ENCODE data around the gene SLC15A1. TPM values are rescaled to one million over a fixed set of nuclear protein-coding genes. Genes with fewer than 3 reads are reported as not detected.

Gene SLC15A1
- total RNA-seq (not detected), polyA plus RNA-seq (under 1 TPM in 2 of 3 donors, not detected in 1; 0.03 TPM)
- long read RNA-seq, donor 1 = 0 reads
- long read RNA-seq, donor 2 = 0 reads

GRCh38 chr13:98752467-98753290 is at the start of gene SLC15A1:
Gene SLC15A1, minus strand, starts transcription at chr13:98752672. Its CDS starts 74 bp downstream, at chr13:98752598.
- H3K4me3 ChIP-seq = peak within 1 kb of the TSS in 7 of 8 donors; percentile 3 to 59 (median 22)
- intact Hi-C loops (cut with DNase I; ENCODE audit: low total_unique reads) = no loop called here
- H3K36me3 ChIP-seq = no peaks in the 10 kb centered on the region
- peaks cover 0 to 14% (median 12%) of the 10 kb centered on the region in 6 donors for H3K4me1 ChIP-seq
- 9 to 37% (median 16%) methylated on average over 8 to 59 of the region's 59 CpGs for WGBS, 5 donors
- H3K27ac ChIP-seq = no peak within 1 kb of the TSS
- no peak for DNase-seq
- H3K9me3 ChIP-seq = peaks cover 0 to 19% (median 2%) of the 10 kb centered on the region in 8 donors
- H3K27me3 ChIP-seq (replicated peaks in 1 of 7) = peaks cover 0 to 64% (median 27%) of the 10 kb centered on the region in 7 donors
- no peak for TF ChIP-seq POLR2A (IDR thresholded peaks at IDR 0.05)
- TF ChIP-seq POLR2AphosphoS5 (IDR thresholded peaks at IDR 0.05) = no peak
- no peak for TF ChIP-seq CTCF (IDR thresholded peaks at IDR 0.05 in 8 of 11, conservative IDR thresholded peaks at IDR 0.05 in 3 of 11)

- no peaks in the 10 kb centered on the region for H3K4me1 ChIP-seq
- H3K36me3 ChIP-seq = peaks cover 0 to 86% (median 22%) of the 10 kb centered on the region in 6 donors
These were observed 49.4 kb upstream of the SLC15A1 start for GRCh38 chr13:98801626-98802418.

GRCh38 chr13:98800078-98800477 is 47.6 kb upstream of the SLC15A1 start:
- no peak overlapping the region for H3K4me3 ChIP-seq
- H3K27ac ChIP-seq = no peak overlapping the region
- DNase-seq = no peak
- TF ChIP-seq POLR2AphosphoS5 (IDR thresholded peaks at IDR 0.05) = no peak
- no peaks in the 10 kb centered on the region for H3K27me3 ChIP-seq (replicated peaks in 1 of 7)
- peaks cover 0 to 86% (median 30%) of the 10 kb centered on the region in 6 donors for H3K36me3 ChIP-seq
- no peaks in the 10 kb centered on the region for H3K4me1 ChIP-seq
- intact Hi-C loops (cut with DNase I; ENCODE audit: low total_unique reads) = no loop called here
- 89 to 95% (median 92%) methylated on average over 6 to 14 of the region's 14 CpGs for WGBS, 5 donors
- H3K9me3 ChIP-seq = no peaks in the 10 kb centered on the region

More at GRCh38 chr13:98801626-98802418, 49.4 kb upstream of the SLC15A1 start:
- intact Hi-C loops (cut with DNase I; ENCODE audit: low total_unique reads) = no loop called here
- DNase-seq = no peak
- WGBS, 5 donors = 85 to 95% (median 92%) methylated on average over 10 of the region's 10 CpGs
- H3K27ac ChIP-seq = no peak overlapping the region
- H3K9me3 ChIP-seq = no peaks in the 10 kb centered on the region
- no peak overlapping the region for H3K4me3 ChIP-seq
- no peaks in the 10 kb centered on the region for H3K27me3 ChIP-seq (replicated peaks in 1 of 7)
- no peak for TF ChIP-seq CTCF (IDR thresholded peaks at IDR 0.05 in 8 of 11, conservative IDR thresholded peaks at IDR 0.05 in 3 of 11)
- TF ChIP-seq POLR2AphosphoS5 (IDR thresholded peaks at IDR 0.05) = no peak
- no peak for TF ChIP-seq POLR2A (IDR thresholded peaks at IDR 0.05)

DNA sequence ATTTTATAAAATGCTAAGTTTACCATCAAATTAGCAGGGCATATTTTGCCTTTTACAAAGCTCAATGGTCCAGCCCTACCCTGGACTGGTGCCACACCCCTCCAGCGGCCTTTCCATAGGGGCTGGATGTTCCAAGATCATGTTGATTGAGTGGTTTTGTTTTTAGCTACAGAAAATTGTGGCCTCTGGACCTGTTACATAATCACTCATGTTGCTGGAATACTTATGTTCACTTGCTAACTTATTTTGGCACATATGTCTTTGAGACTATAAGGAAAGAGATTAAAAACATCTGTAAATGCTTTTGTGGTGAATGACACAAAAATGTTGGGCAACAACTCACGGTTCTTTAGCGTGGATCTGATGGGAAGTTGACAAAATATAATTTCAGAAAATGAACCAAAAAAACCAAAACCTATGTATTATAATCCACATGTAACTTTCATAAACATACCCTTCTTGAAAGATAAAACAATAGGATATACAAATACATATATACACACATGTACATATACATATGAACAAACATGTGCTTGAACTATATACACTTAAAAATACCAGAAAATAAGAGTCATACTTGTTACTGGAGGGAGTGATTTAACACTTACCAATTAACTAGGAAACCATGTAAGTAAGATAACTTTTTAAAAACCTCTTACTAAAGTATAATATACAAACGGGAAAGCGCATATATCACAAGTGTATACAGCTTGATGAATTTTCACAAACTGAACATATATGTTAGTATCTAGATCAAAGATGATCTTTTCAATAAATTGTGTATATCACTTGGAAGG is 46.6 kb upstream of the SLC15A1 start:
- Histone ChIP-seq H3K36me3 (peaks cover 0 to 86% (median 30%) of the 10 kb centered on the region in 6 donors), H3K27ac (no peak overlapping the region), H3K4me1 (no peaks in the 10 kb centered on the region), H3K9me3 (no peaks in the 10 kb centered on the region), H3K27me3 (replicated peaks in 1 of 7) (no peaks in the 10 kb centered on the region), H3K4me3 (no peak overlapping the region)
- intact Hi-C loops (cut with DNase I; ENCODE audit: low total_unique reads) = no loop called here
- 68 to 83% (median 76%) methylated on average over 5 of the region's 5 CpGs for WGBS, 5 donors
- DNase-seq = no peak
- TF ChIP-seq POLR2A (IDR thresholded peaks at IDR 0.05) = no peak
- TF ChIP-seq CTCF (IDR thresholded peaks at IDR 0.05 in 8 of 11, conservative IDR thresholded peaks at IDR 0.05 in 3 of 11) = no peak
- TF ChIP-seq POLR2AphosphoS5 (IDR thresholded peaks at IDR 0.05) = no peak
